Epithelial cell of proximal tubule (primary cell): ENCODE results near the gene HMGN4. TPM values are rescaled to one million over a fixed set of nuclear protein-coding genes. Genes with fewer than 3 reads are reported as not detected.

ENCODE experiments used
- DNase-seq: peaks from one replicate; pipeline ENCODE4 v3.0.0-alpha.2; 2011; ENCODE audit warnings: low read depth
- H3K4me3 ChIP-seq: 2 replicates; pipeline ENCODE4 v1.5.1; 2011; ENCODE audit warnings: low read depth, mild to moderate bottlenecking, low read length
- total RNA-seq: library from RNA; depleted of rRNA; stranded (reverse); fragments of >200 nt; gene quantifications from 2 replicates; pipeline ENCODE4 v1.2.3, GENCODE V29; 2015
- TF ChIP-seq, protein P1 (sequence below): conservative IDR thresholded peaks from 2 replicates; pipeline ENCODE4 v1.5.1; 2012; ENCODE audit warnings: low read depth, mild to moderate bottlenecking, low read length

HMGN4 gene
- total RNA-seq, 1 donor from 2014 or later: 60.4 TPM

DNA sequence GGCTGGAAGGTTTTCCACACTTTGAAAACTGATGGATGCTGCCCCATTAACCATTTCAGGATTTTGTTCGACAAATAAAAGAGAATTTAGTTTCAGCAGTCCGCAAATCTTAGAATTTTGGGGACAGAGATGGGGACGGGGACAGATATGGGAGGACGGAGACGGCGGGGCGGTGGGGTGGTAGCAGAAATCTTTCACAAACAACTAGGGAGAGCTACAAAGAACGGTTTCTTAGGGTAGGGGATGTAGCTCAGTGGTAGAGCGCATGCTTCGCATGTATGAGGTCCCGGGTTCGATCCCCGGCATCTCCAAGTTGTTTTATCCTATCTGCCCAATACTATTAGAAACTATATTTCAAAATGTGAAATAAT is 15.1 kb downstream of the HMGN4 start:
- DNase-seq: no peak
- TF ChIP-seq, protein P1, sequence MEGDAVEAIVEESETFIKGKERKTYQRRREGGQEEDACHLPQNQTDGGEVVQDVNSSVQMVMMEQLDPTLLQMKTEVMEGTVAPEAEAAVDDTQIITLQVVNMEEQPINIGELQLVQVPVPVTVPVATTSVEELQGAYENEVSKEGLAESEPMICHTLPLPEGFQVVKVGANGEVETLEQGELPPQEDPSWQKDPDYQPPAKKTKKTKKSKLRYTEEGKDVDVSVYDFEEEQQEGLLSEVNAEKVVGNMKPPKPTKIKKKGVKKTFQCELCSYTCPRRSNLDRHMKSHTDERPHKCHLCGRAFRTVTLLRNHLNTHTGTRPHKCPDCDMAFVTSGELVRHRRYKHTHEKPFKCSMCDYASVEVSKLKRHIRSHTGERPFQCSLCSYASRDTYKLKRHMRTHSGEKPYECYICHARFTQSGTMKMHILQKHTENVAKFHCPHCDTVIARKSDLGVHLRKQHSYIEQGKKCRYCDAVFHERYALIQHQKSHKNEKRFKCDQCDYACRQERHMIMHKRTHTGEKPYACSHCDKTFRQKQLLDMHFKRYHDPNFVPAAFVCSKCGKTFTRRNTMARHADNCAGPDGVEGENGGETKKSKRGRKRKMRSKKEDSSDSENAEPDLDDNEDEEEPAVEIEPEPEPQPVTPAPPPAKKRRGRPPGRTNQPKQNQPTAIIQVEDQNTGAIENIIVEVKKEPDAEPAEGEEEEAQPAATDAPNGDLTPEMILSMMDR: no peak
- peak overlapping the region; percentile 62 for H3K4me3 ChIP-seq

DNA sequence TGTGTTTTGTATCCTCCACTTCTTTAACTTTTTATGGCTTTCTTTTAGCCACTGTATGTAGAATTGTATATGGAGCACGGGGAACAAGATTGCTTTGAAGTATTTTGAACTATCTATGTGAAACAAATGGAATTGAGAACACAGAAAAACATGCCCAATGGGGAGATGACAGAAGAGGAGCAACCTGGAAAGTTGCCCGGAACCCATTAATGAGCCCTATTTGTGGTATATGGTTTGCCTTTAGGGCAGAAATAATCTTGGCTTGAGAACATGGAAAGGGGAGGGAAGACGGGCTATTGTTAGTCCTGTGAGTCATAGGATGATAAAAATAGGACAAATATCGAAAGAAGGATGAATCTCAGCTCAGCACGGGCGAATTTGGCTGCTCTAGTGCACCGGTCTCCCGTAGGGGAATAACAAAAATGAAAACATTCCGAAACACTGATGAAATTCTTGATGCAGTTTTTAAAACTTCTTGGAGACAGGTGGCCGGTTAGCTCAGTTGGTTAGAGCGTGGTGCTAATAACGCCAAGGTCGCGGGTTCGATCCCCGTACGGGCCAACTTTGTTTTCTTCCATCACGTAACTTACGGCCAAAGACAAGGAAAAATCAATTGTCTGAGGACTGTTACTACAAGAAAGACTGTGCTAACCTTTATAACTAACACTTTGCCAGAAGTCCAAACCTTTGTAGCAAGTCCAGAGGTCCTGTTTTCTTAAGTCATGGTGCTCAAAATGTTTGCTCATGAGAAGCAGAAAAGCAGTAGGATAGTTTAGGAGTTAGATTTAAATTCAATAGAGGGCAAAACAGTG is 15.7 kb downstream of the HMGN4 start:
- TF ChIP-seq, protein P1: no peak

DNA sequence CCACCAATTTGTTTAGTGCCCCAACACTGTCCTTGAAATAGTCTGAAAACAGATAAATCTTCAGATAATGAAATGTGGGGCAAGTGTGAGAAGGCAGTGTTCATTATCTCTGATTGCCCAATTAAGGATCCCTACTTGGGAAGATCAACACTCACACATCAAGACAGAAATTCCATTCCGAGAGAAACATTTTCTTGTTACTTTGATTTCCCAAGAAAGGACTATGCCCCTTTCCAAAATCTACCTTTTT is 16.2 kb downstream of the HMGN4 start:
- TF ChIP-seq, protein P1: no peak
- H3K4me3 ChIP-seq: peak overlapping the region; percentile 62
- no peak for DNase-seq

More for the DNA sequence above, 15.7 kb downstream of the HMGN4 start:
- DNase-seq: no peak
- H3K4me3 ChIP-seq: peak overlapping the region; percentile 62

DNA sequence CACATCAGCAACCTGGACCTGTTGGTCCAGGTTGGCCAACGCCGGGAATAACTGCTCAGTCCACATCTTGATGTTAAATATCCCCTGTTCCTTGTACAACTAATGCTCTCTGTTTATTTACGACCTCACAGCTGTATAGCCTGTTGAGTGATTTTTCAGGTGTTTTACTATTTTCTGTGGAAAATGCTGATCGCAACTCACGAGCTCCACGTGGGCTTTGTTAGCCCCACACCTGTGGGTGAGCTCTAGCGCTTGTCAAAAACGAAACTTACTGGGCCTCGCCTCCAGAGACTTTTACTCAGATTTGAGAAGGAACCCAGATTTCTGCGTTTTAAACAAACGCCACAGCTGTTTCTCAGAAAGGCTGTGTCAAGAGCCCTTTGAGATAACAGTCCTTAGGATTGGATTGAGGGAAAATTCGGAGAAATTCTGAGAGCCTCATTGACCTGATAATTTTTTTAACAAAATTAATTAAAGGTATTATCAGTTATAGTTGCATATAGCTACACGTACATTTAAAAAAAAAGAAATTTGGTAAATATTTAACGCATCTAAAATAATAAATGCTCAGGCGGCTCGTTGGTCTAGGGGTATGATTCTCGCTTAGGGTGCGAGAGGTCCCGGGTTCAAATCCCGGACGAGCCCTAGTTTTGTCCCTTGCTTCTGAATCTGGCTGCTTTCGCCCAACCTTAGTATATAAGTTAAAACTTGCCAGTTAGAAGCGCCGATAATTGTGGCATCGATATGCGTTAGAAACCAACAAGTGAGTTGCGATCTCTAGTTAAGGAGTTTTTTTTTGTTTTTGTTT is 16.7 kb downstream of the HMGN4 start:
- peak overlapping the region; percentile 62 for H3K4me3 ChIP-seq
- no peak for DNase-seq
- TF ChIP-seq, protein P1: no peak

DNA sequence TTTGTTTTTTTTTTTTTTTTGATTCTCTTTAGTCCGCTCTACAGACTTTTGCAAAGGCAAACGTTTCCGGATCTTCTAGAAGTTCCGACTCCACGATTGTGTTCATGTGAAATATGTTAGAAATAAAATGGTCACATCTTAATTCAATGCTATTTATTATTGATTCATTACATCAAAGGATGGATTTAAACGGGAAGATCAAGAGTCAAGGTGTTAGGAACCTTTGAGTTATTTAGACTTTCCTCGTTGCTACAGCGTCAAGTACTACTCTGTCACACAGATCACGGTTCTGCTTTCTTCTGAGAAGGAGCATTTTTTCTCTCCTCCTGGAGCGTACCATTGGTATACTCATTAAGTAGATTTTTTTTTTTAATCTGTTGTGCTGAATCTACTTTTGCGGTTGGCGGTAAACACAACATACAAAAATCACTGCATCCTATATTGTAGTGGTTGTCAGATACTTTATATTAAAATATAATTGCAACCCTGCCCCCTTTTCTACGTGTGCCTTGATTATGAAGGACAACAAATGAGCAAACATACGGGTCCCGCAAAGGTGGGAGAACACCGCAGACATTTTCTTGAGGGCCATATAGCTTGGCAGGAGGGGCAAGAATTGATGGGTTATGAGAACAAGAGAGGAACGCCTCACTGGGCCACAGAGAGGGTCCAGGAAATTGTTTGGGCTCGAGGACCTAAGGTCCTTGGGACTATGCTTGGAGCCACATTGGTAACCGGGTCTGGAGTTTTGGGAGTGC is 17.5 kb downstream of the HMGN4 start:
- H3K4me3 ChIP-seq: peak overlapping the region; percentile 62
- TF ChIP-seq, protein P1: no peak
- DNase-seq: no peak

DNA sequence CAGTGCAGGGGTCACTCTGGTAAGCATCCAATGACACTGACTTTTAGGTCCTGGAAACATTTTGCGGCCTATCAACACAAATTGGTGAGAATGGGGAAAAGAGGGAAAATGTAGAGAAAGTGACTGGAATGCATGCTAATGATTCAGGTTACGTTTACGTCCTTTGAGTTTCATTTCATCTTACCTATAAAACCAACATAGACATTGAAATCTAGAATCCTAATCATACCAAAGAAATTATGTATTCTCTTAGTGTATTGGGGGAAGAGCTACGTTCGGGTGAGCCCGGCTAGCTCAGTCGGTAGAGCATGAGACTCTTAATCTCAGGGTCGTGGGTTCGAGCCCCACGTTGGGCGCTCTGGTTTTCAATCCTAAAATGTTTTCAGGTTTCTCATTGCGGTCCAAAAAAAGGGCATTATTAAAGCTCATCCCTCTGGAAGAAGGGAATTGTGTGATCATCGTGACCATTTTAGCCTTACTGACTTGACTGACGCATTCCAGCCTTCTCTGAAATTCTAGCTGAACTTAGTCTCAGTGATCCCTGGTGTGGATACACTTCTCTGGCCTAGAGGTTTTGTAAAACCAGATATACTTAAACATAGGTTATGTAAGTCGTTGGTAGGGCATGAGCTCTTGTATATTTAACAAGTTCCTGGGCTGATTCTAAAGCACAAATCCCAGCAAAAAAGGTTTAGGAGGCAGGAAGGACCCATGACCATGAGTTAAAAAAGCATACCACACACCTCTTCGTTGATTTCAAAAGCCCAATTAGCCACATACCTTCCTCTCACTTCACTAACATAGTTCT is 18.3 kb downstream of the HMGN4 start:
- TF ChIP-seq, protein P1: no peak
- DNase-seq: no peak
- H3K4me3 ChIP-seq: no peak overlapping the region
